GM23338 (cell line): ENCODE results near the gene S100Z. TPM values are rescaled to one million over a fixed set of nuclear protein-coding genes. Genes with fewer than 3 reads are reported as not detected.
A peak's percentile ranks its signal among the peaks of the same experiment; 100 is the strongest.

Source experiments
- ATAC-seq: fragments of 200-7000 bp; cut with Tn5 transposase; 3 replicates; pipeline ENCODE4 v1.9.1; 2020
- DNase-seq: peaks from one replicate; pipeline ENCODE4 v3.0.0-alpha.2; 2015; ENCODE audit warnings: low spot score
- H2AFZ ChIP-seq: fragments of 200-600 bp; sonication (generic); 2 replicates; pipeline ENCODE4 v1.8.0; 2016; ENCODE audit warnings: antibody characterized with exemption, mild to moderate bottlenecking, moderate library complexity
- H3F3A ChIP-seq: fragments of 200-600 bp; sonication (generic); replicated peaks from 2 replicates; pipeline ENCODE4 v1.8.0; 2017; ENCODE audit warnings: antibody characterized with exemption, mixed run types, low read depth
- H3K27ac ChIP-seq: fragments of 200-600 bp; sonication (generic); 2 replicates; pipeline ENCODE4 v1.6.1; 2016; ENCODE audit warnings: low read depth
- H3K27me3 ChIP-seq: fragments of 200-600 bp; sonication (generic); 2 replicates; pipeline ENCODE4 v1.8.0; 2016; ENCODE audit warnings: mild to moderate bottlenecking, mixed run types, moderate library complexity; ENCODE audit not compliant: insufficient read depth
- H3K36me3 ChIP-seq: fragments of 200-600 bp; sonication (generic); 2 replicates; pipeline ENCODE4 v1.8.0; 2016; ENCODE audit warnings: mild to moderate bottlenecking; ENCODE audit not compliant: insufficient read depth
- H3K4me1 ChIP-seq: fragments of 200-600 bp; sonication (generic); 2 replicates; pipeline ENCODE4 v1.8.0; 2016; ENCODE audit warnings: mild to moderate bottlenecking, moderate library complexity; ENCODE audit not compliant: insufficient read depth
- H3K4me2 ChIP-seq: fragments of 200-600 bp; sonication (generic); 2 replicates; pipeline ENCODE4 v1.7.1; 2017; ENCODE audit warnings: mixed run types
- H3K4me3 ChIP-seq: fragments of 200-600 bp; sonication (generic); 2 replicates; pipeline ENCODE4 v1.6.1; 2016; ENCODE audit warnings: mixed run types
- H3K79me2 ChIP-seq: fragments of 200-600 bp; sonication (generic); replicated peaks from 2 replicates; pipeline ENCODE4 v1.8.0; 2017; ENCODE audit warnings: mild to moderate bottlenecking; ENCODE audit not compliant: insufficient read depth
- H3K9me2 ChIP-seq: fragments of 200-600 bp; sonication (generic); 2 replicates; pipeline ENCODE4 v1.8.0; 2017; ENCODE audit not compliant: insufficient read depth
- H4K20me1 ChIP-seq: fragments of 200-600 bp; sonication (generic); replicated peaks from 2 replicates; pipeline ENCODE4 v1.8.0; 2017; ENCODE audit warnings: mild to moderate bottlenecking; ENCODE audit not compliant: insufficient read depth
- H3K27ac Mint-ChIP-seq: 2 replicates; pipeline ENCODE4 v1.8.0; 2020; ENCODE audit warnings: inconsistent platforms, mild to moderate bottlenecking, moderate library complexity, mixed read lengths
- H3K27me3 Mint-ChIP-seq: 3 replicates; pipeline ENCODE4 v1.8.0; 2022; ENCODE audit warnings: low read depth, mild to moderate bottlenecking, moderate library complexity, mixed read lengths, inconsistent platforms; ENCODE audit not compliant: insufficient read depth, poor library complexity
- H3K36me3 Mint-ChIP-seq: 3 replicates; pipeline ENCODE4 v1.8.0; 2021; ENCODE audit warnings: low read depth, mild to moderate bottlenecking, inconsistent platforms, moderate library complexity, mixed read lengths
- H3K4me1 Mint-ChIP-seq: 3 replicates; pipeline ENCODE4 v1.8.0; 2020; ENCODE audit warnings: mild to moderate bottlenecking, inconsistent platforms, mixed read lengths
- H3K4me3 Mint-ChIP-seq: 3 replicates; pipeline ENCODE4 v1.8.0; 2021; ENCODE audit warnings: moderate library complexity, mild to moderate bottlenecking, inconsistent platforms, mixed read lengths
- H3K9me3 Mint-ChIP-seq: 3 replicates; pipeline ENCODE4 v1.8.0; 2020; ENCODE audit warnings: moderate library complexity, mild to moderate bottlenecking, inconsistent platforms, mixed read lengths
- CREB1 ChIP-seq: fragments of 250-450 bp; sonication (Bioruptor Pico); IDR thresholded peaks from 2 replicates; pipeline ENCODE4 v1.5.0; 2020; ENCODE audit warnings: low read depth, mild to moderate bottlenecking, moderate library complexity
- EZH2 ChIP-seq: fragments of 200-600 bp; sonication (generic); IDR thresholded peaks from one replicate; pipeline ENCODE4 v1.8.0; 2017; ENCODE audit warnings: antibody characterized with exemption, mild to moderate bottlenecking, low read depth; ENCODE audit not compliant: unreplicated experiment
- EZH2phosphoT487 ChIP-seq: fragments of 200-600 bp; sonication (generic); IDR thresholded peaks from one replicate; pipeline ENCODE4 v1.8.1; 2018; ENCODE audit warnings: antibody characterized with exemption; ENCODE audit not compliant: unreplicated experiment
- JUNB ChIP-seq: IDR thresholded peaks from one replicate; pipeline ENCODE4 v1.6.1; 2016; ENCODE audit warnings: antibody characterized with exemption; ENCODE audit not compliant: unreplicated experiment
- NANOG ChIP-seq: IDR thresholded peaks from 2 replicates; pipeline ENCODE4 v1.6.1; 2016; ENCODE audit warnings: antibody characterized with exemption, borderline replicate concordance
- POLR2AphosphoS5 ChIP-seq: IDR thresholded peaks from 2 replicates; pipeline ENCODE4 v1.6.1; 2016; ENCODE audit warnings: antibody characterized with exemption, low read depth
- STAT1 ChIP-seq: IDR thresholded peaks from one replicate; pipeline ENCODE4 v1.6.1; 2016; ENCODE audit warnings: antibody characterized with exemption; ENCODE audit not compliant: unreplicated experiment
- ZNF114 ChIP-seq: fragments of 250-450 bp; sonication (Bioruptor Pico); IDR thresholded peaks from 2 replicates; pipeline ENCODE4 v1.5.0; 2020; ENCODE audit warnings: mild to moderate bottlenecking, moderate library complexity
- ZNF331 ChIP-seq: fragments of 250-450 bp; sonication (Bioruptor Pico); IDR thresholded peaks from 2 replicates; pipeline ENCODE4 v1.5.0; 2020; ENCODE audit warnings: low read depth, mild to moderate bottlenecking, moderate library complexity
- polyA plus RNA-seq: library from polyadenylated mRNA; unstranded; fragments of >200 nt; fragmentation: Nextera tagmentation; extraction: Ambion mirVana; gene quantifications from 2 replicates; pipeline ENCODE4 v1.2.1, GENCODE V29; 2016
- total RNA-seq: library from RNA; depleted of rRNA; stranded (reverse); fragments of >200 nt; shearing (Covaris generic); gene quantifications from 2 replicates; pipeline ENCODE4 v1.2.3, GENCODE V29; 2014
- TF ChIP-seq, protein P1 (sequence below): fragments of 250-450 bp; sonication (Bioruptor Pico); IDR thresholded peaks from 2 replicates; pipeline ENCODE4 v1.5.0; 2020; ENCODE audit warnings: mild to moderate bottlenecking, moderate library complexity
- TF ChIP-seq, protein P2 (sequence below): IDR thresholded peaks from 2 replicates; pipeline ENCODE4 v1.6.1; 2016; ENCODE audit warnings: antibody characterized with exemption
- TF ChIP-seq, protein P3 (sequence below): IDR thresholded peaks from one replicate; pipeline ENCODE4 v1.6.1; 2018; ENCODE audit warnings: antibody characterized with exemption; ENCODE audit not compliant: unreplicated experiment
- TF ChIP-seq, protein P4 (sequence below), 2 experiments: fragments of 200-600 bp in 1 of 2; sonication (generic) in 1 of 2; conservative IDR thresholded peaks; 2 replicates each; pipeline versions ENCODE4 v1.5.1 to v1.6.1; 2016 to 2017; ENCODE audit warnings: antibody characterized with exemption in 2 of 2, low read depth in 2 of 2, mild to moderate bottlenecking in 2 of 2, moderate library complexity in 1 of 2

Gene S100Z
- total and polyA plus RNA-seq, 2 experiments from 2014 or later = not detected

DNA sequence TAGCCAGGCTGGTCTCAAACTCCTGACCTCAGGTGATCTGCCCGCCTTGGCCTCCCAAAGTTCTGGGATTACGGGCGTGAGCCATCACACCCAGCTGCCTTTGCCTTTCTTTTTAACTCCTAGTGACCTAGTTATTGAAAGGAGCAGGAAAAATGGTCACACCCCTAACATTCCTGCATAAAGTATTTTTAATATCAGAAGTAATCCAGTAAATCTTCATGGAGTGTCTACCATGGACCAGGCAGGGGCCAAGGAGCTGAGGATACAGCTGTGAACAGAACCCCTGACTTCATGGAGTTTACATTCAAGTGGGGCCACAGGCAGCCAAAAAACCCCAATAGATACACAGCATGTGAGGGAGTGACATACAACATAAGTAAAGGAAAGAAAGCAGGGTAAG, 49.2 kb upstream of the S100Z start (continued):
- TF ChIP-seq, protein P1, sequence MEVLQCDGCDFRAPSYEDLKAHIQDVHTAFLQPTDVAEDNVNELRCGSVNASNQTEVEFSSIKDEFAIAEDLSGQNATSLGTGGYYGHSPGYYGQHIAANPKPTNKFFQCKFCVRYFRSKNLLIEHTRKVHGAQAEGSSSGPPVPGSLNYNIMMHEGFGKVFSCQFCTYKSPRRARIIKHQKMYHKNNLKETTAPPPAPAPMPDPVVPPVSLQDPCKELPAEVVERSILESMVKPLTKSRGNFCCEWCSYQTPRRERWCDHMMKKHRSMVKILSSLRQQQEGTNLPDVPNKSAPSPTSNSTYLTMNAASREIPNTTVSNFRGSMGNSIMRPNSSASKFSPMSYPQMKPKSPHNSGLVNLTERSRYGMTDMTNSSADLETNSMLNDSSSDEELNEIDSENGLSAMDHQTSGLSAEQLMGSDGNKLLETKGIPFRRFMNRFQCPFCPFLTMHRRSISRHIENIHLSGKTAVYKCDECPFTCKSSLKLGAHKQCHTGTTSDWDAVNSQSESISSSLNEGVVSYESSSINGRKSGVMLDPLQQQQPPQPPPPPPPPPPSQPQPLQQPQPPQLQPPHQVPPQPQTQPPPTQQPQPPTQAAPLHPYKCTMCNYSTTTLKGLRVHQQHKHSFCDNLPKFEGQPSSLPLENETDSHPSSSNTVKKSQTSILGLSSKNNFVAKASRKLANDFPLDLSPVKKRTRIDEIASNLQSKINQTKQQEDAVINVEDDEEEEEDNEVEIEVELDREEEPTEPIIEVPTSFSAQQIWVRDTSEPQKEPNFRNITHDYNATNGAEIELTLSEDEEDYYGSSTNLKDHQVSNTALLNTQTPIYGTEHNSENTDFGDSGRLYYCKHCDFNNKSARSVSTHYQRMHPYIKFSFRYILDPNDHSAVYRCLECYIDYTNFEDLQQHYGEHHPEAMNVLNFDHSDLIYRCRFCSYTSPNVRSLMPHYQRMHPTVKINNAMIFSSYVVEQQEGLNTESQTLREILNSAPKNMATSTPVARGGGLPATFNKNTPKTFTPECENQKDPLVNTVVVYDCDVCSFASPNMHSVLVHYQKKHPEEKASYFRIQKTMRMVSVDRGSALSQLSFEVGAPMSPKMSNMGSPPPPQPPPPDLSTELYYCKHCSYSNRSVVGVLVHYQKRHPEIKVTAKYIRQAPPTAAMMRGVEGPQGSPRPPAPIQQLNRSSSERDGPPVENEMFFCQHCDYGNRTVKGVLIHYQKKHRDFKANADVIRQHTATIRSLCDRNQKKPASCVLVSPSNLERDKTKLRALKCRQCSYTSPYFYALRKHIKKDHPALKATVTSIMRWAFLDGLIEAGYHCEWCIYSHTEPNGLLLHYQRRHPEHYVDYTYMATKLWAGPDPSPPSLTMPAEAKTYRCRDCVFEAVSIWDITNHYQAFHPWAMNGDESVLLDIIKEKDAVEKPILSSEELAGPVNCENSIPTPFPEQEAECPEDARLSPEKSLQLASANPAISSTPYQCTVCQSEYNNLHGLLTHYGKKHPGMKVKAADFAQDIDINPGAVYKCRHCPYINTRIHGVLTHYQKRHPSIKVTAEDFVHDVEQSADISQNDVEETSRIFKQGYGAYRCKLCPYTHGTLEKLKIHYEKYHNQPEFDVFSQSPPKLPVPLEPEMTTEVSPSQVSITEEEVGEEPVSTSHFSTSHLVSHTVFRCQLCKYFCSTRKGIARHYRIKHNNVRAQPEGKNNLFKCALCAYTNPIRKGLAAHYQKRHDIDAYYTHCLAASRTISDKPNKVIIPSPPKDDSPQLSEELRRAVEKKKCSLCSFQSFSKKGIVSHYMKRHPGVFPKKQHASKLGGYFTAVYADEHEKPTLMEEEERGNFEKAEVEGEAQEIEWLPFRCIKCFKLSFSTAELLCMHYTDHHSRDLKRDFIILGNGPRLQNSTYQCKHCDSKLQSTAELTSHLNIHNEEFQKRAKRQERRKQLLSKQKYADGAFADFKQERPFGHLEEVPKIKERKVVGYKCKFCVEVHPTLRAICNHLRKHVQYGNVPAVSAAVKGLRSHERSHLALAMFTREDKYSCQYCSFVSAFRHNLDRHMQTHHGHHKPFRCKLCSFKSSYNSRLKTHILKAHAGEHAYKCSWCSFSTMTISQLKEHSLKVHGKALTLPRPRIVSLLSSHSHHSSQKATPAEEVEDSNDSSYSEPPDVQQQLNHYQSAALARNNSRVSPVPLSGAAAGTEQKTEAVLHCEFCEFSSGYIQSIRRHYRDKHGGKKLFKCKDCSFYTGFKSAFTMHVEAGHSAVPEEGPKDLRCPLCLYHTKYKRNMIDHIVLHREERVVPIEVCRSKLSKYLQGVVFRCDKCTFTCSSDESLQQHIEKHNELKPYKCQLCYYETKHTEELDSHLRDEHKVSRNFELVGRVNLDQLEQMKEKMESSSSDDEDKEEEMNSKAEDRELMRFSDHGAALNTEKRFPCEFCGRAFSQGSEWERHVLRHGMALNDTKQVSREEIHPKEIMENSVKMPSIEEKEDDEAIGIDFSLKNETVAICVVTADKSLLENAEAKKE (CRISPR knock-in tag) = no peak
- TF ChIP-seq POLR2AphosphoS5 (no peak), ZNF331 (no peak), CREB1 (CRISPR knock-in tag) (no peak), JUNB (no peak), STAT1 (no peak), NANOG (no peak)
- TF ChIP-seq, protein P2, sequence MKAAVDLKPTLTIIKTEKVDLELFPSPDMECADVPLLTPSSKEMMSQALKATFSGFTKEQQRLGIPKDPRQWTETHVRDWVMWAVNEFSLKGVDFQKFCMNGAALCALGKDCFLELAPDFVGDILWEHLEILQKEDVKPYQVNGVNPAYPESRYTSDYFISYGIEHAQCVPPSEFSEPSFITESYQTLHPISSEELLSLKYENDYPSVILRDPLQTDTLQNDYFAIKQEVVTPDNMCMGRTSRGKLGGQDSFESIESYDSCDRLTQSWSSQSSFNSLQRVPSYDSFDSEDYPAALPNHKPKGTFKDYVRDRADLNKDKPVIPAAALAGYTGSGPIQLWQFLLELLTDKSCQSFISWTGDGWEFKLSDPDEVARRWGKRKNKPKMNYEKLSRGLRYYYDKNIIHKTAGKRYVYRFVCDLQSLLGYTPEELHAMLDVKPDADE = no peak

DNA sequence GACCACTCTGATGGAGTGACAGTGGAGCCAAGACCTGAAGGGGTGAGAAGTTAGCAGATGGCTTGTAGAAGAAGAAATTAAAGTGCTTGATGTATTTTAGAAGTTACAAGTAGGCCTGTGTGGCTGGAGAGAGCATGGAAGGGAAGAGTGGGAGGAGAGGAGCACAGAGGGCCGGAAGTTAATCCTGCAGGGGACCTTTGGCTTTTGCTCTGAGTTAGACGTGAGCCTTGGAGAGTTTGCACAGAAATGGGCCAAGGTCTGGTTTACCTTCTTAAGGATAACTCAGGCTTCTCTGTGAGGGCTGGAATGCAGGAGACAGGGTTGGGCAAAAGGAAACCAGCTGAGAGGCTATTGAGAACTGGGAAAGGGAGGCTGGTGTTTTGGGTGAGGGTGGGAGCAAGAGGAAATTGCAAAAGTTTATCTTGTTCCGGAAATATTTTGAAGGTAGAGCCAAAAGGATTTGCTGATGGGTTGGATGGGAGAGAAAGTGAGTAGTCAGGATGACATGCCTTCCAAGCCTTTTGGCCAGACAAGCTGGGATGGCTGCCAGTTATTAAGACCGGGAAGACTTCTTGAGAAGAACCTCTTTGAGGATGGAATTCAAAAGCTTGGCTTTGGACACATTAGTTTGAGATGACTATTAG, 48.5 kb upstream of the S100Z start:
- no peaks in the 10 kb centered on the region for H3K36me3 ChIP-seq
- no peaks in the 10 kb centered on the region for H4K20me1 ChIP-seq
- no peaks in the 10 kb centered on the region for H3K27me3 ChIP-seq
- H3K27me3 Mint-ChIP-seq = peaks cover 18% of the 10 kb centered on the region
- H3K4me3 ChIP-seq = no peak overlapping the region
- H3K9me2 ChIP-seq = no peaks in the 10 kb centered on the region
- H3K9me3 Mint-ChIP-seq = no peaks in the 10 kb centered on the region
- no peaks in the 10 kb centered on the region for H3K79me2 ChIP-seq
- H3F3A ChIP-seq = no peaks in the 10 kb centered on the region
- H3K27ac Mint-ChIP-seq = no peak overlapping the region
- H3K4me3 Mint-ChIP-seq = no peak overlapping the region
- DNase-seq = no peak
- ATAC-seq = no peak
- H3K36me3 Mint-ChIP-seq = no peaks in the 10 kb centered on the region
- peaks cover 21% of the 10 kb centered on the region for H3K4me1 Mint-ChIP-seq
- no peak overlapping the region for H3K27ac ChIP-seq
- peaks cover 10% of the 10 kb centered on the region for H3K4me1 ChIP-seq
- H2AFZ ChIP-seq = peak overlapping the region; percentile 90; the same call in 1 of the 2 replicates
- no peak overlapping the region for H3K4me2 ChIP-seq
- TF ChIP-seq POLR2AphosphoS5 = no peak
- TF ChIP-seq EZH2 = no peak
- no peak for TF ChIP-seq ZNF331
- TF ChIP-seq, protein P3, sequence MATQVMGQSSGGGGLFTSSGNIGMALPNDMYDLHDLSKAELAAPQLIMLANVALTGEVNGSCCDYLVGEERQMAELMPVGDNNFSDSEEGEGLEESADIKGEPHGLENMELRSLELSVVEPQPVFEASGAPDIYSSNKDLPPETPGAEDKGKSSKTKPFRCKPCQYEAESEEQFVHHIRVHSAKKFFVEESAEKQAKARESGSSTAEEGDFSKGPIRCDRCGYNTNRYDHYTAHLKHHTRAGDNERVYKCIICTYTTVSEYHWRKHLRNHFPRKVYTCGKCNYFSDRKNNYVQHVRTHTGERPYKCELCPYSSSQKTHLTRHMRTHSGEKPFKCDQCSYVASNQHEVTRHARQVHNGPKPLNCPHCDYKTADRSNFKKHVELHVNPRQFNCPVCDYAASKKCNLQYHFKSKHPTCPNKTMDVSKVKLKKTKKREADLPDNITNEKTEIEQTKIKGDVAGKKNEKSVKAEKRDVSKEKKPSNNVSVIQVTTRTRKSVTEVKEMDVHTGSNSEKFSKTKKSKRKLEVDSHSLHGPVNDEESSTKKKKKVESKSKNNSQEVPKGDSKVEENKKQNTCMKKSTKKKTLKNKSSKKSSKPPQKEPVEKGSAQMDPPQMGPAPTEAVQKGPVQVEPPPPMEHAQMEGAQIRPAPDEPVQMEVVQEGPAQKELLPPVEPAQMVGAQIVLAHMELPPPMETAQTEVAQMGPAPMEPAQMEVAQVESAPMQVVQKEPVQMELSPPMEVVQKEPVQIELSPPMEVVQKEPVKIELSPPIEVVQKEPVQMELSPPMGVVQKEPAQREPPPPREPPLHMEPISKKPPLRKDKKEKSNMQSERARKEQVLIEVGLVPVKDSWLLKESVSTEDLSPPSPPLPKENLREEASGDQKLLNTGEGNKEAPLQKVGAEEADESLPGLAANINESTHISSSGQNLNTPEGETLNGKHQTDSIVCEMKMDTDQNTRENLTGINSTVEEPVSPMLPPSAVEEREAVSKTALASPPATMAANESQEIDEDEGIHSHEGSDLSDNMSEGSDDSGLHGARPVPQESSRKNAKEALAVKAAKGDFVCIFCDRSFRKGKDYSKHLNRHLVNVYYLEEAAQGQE = no peak
- TF ChIP-seq, protein P4, sequence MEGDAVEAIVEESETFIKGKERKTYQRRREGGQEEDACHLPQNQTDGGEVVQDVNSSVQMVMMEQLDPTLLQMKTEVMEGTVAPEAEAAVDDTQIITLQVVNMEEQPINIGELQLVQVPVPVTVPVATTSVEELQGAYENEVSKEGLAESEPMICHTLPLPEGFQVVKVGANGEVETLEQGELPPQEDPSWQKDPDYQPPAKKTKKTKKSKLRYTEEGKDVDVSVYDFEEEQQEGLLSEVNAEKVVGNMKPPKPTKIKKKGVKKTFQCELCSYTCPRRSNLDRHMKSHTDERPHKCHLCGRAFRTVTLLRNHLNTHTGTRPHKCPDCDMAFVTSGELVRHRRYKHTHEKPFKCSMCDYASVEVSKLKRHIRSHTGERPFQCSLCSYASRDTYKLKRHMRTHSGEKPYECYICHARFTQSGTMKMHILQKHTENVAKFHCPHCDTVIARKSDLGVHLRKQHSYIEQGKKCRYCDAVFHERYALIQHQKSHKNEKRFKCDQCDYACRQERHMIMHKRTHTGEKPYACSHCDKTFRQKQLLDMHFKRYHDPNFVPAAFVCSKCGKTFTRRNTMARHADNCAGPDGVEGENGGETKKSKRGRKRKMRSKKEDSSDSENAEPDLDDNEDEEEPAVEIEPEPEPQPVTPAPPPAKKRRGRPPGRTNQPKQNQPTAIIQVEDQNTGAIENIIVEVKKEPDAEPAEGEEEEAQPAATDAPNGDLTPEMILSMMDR (conservative IDR thresholded peaks at IDR 0.05; ENCODE audit: low read depth in 2 of 2) = no peak
- no peak for TF ChIP-seq EZH2phosphoT487
- no peak for TF ChIP-seq STAT1
- TF ChIP-seq ZNF114 (CRISPR knock-in tag) = no peak
- TF ChIP-seq JUNB = no peak
